AG20443 (cell line): Measurements from ENCODE around the gene GGA3.
A peak's percentile ranks its signal among the peaks of the same experiment; 100 is the strongest.
"Not testable (repeated sequence)": the region's sequence is repeated elsewhere in the genome, so short reads cannot be mapped to it uniquely, and the experiment has no call there.

ENCODE experiments used
- DNase-seq: peaks from one replicate; pipeline ENCODE4 v3.0.0; 2012; ENCODE audit warnings: low spot score, mixed read lengths

The GGA3 gene, protein sequence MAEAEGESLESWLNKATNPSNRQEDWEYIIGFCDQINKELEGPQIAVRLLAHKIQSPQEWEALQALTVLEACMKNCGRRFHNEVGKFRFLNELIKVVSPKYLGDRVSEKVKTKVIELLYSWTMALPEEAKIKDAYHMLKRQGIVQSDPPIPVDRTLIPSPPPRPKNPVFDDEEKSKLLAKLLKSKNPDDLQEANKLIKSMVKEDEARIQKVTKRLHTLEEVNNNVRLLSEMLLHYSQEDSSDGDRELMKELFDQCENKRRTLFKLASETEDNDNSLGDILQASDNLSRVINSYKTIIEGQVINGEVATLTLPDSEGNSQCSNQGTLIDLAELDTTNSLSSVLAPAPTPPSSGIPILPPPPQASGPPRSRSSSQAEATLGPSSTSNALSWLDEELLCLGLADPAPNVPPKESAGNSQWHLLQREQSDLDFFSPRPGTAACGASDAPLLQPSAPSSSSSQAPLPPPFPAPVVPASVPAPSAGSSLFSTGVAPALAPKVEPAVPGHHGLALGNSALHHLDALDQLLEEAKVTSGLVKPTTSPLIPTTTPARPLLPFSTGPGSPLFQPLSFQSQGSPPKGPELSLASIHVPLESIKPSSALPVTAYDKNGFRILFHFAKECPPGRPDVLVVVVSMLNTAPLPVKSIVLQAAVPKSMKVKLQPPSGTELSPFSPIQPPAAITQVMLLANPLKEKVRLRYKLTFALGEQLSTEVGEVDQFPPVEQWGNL

DNA sequence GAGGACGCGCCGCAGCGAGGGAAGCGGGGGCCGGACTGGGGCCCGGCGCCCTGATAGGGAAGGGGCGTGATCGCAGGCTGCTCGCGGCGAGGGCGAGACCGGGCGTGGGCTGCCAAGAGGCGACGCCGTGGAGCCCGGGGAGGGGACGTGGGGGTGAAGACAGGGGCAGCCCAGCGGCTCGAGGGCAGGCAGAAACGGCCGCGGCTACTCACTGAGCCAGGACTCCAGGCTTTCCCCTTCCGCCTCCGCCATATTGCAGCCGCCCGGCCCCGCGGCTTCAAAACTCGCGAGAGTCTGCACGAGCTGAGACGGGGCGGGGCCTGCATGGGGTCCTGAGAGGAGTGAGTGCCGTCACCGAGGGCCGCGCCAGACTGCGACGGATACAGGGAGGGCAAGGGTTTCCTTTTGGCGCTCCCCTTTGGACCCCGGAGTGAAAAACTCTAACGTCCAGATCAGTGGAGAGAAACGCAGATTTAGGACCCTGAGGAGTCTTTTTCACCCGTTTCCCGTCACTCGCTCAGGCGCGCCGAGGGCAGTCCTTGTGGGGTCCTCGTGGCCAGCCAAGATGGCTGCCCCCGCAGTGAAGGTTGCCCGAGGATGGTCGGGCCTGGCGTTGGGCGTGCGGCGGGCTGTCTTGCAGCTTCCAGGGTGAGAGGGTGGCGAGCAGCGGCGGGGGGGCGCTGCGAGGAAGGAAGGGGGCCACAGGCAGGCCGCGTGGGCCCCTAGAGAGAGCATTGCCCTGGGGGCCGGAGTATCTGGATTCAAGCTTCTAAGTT lies at the start of gene GGA3, which contains the start of gene MRPS7:
TSS of gene GGA3 (minus strand) at position 271 of the 776 bp plus-strand sequence. CDS start at position 252, 19 bp downstream.
TSS of gene MRPS7 (plus strand) at position 544 of the 776 bp plus-strand sequence. CDS start at position 566, 22 bp downstream.
- peak; percentile 97 for DNase-seq

DNA sequence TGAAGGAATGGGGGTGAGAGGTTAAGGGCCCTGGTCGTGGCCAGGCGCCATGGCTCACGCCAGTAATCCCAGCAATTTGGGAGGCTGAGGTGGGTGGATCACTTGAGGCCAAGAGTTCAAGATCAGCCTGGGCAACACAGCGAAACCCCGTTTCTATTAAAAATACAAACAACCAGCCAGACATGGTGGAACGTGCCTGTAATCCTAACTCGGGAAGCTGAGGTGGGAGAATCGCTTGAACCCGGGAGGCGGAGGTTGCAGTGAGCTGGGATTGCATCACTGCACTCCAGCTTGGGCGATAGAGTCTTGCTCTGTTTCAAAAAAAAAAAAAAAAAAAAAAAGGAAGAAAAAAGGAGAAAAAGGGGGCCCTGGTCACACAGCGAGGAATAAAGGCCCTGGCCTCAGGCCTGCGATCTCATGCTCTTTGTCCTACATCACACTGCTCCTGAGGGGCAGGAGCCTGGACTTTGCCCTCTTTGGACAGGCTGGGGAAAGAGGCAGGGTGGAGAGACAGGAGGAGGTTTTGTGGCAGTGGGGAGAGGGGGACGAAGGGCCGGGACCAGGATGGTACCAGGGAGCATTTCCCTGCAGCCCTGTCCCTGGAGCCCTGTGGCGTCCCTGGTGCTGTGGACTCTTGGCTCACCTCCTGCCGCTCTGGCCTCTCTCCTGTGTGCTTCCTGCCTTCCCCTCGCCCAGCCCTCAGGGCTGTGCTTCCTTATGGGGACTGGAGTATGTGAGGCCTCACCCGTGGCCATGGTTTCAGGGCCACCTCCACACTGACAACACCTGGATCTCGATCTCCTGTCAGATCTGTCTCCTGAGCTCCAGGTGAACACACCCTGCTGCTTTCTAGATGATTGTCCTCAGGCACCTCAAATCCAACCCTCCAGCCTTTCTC lies 47.6 kb upstream of the GGA3 start:
- DNase-seq: no peak

DNA sequence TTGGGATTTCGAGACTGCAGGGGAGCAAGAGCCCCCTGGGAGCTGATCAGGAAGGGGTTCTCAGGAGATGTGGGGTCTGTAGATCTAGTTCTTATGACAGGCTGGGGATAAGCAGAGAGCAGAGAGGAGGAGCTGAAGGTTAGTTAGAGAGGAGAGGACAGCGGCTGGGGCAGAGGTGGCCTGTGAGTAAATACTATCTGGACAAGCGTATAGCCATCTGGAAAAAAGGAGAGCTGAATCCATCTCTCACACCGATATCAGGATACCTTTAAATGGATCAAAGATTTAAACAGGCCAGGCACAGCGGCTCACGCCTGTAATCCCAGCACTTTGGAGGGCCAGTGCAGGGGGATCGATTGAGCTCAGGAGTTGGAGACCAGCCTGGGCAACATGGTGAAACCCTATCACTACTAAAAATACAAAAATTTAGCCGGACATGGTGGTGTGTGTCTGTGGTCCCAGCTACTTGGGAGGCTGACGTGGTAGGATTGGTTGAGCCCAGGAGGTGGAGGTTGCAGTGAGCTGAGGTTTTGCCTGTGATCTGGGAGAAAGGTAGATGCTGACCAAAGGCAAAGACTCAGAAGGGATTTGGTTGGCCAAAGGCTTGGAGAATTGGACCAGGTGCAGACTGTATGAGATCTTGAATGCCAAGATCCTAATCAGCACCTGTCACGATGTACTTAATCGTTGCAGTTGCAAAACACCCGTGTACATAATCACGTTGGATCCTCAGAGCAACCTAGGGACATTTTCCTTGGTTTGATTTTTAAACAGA lies 46.7 kb upstream of the GGA3 start:
- DNase-seq: no peak

DNA sequence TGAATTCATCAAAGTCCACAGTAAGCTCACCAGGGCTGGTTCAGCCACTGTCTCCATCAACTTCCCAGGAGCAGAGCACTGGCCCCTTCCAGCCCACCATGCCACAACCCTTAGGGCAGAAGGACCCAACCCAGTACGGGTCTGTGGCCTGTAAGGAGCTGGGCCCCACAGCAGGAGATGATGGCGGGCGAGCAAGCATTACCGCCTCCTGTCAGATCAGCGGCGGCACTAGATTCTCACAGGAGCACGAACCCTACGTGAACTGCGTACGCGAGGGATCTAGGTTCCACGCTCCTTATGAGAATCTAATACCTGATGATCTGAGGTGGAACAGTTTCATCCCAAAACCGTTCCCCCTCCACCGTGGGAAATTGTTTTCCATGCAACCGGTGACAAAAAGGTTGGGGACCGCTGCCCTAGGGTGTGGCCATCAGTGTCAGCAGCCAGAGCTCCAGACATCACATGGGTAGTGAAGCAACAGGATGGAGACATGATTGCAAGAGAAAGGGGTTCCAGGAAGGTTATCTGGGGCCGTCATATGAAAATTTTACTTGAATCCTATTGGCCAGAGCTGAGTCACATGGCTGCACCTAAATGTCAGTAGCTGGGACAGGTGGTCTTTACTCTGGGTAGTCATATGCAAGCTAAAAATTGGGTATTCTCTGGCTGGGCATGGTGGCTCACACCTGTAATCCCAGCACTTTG lies 40.2 kb upstream of the GGA3 start:
- DNase-seq: no peak

DNA sequence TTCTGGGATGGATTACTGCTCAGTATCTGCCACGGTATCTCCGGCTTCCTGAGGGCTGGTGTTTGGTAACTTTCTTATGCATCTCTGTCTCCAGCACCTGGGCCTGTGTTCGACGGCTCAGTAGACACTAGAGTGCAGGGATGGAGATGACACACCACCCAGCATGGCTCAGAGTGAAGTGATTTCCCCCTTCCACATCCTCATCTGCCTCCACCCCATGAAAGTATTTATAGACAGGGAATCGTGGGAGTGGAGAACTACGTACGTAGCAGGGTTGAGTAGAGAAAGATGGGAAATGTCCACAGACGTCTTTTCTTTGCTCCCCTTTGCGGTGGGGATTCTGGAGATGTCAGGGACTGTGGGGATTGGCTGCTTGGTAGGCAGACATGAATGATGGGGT lies 39.6 kb upstream of the GGA3 start:
- no peak for DNase-seq

DNA sequence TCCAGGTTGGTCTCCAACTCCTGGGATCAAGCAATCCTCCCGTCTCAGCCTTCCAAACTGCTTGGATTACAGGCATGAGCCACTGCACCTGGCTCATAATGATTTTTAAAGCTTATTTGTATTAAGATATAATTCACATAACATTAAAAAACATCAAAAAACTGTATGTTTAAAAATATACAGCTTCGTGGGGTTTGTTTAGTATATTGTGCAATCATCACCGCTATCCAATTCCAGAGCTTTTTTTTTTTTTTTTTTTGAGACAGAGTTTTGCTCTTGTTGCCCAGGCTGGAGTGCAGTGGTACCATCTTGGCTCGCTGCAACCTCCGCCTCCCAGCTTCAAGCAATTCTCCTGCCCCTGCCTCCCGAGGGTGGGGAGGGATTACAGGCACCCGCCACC lies 38.9 kb upstream of the GGA3 start:
- DNase-seq: no peak

DNA sequence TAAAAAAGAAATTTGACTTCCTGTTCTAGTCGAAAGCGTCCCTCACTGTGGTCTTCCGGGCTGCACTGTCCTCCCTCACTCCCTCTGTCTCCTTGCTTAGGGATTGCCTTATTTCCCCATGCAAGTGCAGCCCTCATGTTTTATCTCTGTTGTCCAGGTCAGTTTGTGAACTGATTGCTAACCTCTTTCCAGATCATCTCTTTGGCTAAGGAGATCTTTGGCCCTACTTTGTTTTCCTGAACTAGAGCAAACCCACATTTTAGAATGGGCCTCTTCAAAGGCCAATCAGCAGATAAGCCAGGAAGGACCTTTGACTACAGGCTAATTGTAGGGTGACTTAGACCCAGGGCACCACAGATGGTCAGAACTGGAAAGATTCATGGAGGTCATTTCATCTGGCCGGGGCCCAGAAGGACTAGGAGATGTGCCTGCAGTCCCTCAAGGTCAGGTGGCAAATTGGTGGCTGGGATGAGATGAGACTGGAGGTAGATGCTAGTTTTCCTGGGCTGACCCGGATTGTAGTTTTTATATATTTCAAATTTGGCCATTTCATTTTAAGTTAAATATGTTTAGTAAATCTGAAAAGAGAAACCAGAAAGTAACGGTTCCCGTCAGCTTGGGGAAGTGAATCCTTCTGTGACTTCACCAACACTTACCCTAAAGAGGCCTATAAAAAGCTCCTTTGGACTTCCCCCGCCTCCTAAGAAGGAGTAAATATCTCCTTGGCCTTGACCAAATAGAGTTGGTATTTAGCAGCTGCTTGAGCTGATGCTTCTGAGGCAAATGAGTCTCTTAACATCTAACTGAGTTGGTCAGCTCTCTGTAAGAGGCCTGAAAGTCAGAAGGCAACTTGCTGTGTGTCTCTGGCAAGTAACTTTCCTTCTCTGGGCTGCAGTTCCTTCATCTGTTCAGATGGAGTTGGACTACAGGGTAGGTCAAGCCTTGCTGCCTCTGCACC lies 34.1 kb upstream of the GGA3 start:
- DNase-seq: no peak

DNA sequence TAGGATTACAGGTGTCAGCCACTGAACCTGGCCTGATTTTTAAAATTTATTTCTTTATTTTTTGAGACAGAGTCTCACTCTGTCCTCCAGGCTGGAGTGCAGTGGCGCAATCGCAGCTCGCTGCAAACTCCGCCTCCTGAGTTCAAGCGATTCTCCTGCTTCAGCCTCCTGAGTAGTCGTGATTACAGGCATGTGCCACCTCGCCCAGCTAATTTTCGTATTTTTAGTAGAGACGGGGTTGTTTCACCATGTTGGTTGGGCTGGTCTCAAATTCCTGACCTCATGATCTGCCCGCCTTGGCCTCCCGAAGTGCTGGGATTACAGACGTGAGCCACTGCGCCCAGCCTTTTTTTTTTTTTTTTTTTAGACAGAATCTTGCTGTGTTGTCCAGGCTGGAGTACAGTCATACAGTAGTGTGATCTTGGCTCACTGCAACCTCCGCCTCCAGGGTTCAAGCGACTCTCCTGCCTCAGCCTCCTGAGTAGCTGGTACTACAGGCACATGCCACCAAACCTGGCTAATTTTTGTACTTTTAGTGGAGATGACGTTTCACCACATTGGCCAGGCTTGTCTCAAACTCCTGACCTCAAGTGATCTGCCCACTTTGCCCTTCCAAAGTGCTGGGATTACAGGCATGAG lies 31.5 kb upstream of the GGA3 start:
- DNase-seq: not testable (repeated sequence)

DNA sequence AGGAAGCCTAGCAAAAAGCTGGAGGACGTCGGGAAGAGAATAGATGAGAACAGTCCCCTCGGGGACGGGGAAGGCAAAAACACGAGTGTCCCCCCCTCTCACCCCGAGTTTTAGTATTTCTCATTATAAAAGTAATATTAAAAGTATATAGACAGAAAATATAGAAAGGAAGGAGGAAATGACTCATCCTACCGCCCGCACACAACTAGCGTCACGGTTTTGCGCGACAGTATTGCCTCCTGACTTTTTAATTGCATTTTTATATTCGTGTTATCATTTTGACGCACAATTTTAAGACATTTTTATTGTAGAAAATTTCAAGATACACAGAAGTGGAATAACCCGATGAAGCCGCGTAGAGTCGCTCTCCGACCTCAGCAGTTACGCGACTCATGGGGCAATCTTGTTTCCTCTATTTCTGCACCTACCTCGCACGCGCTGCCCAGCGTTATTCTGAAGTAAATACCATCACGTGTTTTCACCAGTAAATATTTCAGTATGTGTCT lies 28.5 kb upstream of the GGA3 start:
- DNase-seq: peak; percentile 72

DNA sequence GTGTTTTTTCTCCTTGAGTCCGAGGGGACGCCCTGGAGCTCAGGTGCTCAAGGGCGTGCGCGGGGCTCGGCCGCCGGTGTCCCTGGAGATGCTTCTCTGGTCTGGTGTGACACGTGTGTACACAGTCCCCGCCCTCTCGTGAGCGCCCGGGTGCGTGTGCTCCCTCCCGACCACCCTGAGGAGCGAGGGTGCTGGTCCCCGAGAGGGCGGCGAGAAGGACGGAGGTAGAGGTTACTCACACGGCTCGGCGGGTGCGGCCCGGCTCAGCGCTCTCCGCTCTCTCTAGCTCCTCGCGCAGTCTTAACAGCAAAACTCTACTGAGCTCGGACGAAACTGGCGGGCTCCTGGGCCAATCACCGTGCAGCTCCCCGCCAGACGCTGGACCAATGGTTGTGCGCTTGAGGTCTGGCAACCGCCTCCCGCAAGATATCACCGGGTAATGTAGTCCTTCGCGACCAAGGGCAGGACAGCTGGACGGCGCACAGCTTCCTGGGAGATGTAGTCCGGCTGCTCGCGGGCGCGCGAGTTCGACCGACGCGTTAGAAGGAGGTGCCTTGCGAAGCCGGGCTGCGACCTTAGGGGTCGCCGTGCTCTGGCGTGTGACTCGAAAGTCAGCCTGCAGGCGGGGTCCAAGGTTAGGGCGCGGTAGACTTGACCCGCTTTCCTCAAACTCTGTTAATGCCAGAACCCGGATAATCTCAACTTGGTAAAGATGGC lies 27.9 kb upstream of the GGA3 start, which contains the start of gene SLC25A19:
TSS of gene SLC25A19 (minus strand) at position 319 of the 717 bp plus-strand sequence. CDS start 2,669 bp downstream, outside the sequence.
- peak; percentile 99 for DNase-seq

DNA sequence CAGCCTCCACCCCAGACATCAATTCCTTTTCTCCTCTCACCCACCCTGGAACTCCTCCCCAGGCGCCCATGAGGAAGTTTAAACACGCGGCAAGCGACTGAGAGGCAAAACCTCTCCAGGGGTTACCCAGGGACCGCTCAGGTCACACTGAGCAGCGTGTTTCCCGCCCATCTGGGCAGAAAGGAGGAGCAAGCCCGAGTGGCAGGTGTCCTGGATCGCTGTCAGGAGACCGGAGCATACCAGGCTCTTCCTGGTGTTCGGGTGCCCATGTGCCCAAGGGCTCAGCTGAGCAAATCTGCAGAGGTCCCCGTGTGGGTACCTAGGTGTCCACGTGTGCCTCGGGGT lies 27.3 kb upstream of the GGA3 start:
- peak; percentile 43 for DNase-seq

DNA sequence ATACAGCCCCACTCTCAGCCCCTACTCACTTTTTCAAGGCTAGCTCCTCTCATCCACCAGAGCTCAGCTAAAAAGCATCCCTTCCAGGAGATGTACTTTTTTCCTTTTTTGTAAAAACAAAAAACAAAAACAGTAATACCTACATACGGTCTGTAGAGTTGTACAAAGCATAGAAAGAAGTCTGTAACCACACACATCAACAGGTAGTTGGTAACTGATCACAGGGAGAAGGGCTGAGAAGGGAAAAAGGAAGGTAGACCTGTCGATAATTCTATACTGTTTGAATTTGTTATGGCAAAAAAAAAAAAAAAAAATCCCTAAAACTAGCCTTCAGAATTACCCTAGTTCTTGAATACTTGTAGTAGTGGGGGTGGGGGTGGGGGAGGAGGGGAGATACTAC lies 27.0 kb upstream of the GGA3 start:
- DNase-seq: no peak

DNA sequence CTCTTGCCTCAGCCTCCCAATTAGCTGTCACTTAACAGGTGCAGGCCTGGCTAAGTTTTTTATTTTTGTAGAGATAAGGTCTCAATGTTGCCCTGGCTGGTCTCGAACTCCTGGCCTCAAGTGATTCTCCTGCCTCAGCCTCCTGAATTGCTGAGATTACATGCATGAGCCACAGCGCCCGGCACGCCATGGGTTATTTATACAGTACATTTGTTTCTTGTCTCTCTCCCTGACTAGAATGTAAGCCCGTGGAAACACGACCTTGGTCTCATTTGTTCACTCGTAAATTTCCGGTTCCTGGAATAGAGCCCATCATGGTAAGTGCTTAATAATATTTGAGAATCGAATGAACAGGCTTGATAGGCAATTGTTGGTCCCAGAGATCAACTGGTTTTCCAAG lies 25.8 kb upstream of the GGA3 start:
- DNase-seq: no peak

DNA sequence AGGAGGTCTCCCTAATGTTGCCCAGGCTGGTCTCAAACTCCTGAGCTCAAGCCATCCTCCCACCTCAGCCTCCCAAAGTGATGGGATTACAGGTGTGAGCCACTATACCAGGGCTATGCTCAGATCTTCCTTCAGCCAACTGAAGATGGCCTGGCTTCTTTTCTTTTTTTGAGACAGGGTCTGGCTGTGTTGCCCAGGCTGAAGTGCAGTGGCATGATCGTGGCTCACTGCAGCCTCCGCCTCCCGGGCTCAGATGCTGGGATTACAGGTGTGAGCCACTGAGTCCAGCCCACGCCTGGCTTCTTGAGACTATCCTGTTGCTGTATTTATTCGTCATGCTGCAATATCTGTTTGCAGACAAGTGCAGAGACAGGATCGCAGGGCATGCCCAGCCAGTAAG lies 23.7 kb upstream of the GGA3 start:
- DNase-seq: no peak

DNA sequence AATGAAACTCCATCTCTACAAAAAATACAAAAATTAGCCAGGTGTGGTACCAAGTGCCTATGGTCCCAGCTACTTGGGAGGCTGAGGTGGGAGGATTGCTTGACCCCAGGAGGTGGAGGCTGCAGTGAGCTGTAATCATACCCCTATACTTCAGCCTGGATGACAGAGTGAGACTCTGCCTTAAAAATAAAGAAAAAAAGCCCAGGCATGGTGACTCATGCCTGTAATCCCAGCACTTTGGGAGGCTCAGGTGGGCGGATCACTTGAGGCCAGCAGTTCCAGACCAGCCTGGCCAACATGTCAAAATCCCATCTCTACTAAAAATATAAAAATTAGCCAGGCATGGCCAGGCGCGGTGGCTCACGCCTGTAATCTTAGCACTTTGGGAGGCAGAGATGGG lies 18.8 kb upstream of the GGA3 start:
- not testable (repeated sequence) for DNase-seq

DNA sequence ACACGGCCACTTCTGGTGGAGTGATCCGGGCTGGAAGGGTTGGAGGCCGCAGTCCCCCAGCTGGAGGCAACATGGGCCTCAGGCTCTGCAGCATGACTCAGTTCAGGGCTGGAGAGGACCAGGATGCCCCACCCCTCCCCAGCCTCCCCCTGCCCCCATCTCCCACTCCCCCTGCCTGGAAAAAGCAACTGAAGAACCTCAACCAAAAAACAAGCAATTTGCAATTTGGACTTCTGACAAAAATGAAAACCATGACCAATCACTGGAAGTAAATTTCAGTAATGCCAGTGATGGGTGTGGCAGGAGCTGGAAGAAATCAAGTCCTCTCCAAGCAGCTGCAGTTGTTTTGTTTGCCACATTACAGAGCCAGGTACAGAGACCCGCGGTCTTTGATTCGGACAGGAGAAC lies 16.3 kb upstream of the GGA3 start:
- peak; percentile 87 for DNase-seq

DNA sequence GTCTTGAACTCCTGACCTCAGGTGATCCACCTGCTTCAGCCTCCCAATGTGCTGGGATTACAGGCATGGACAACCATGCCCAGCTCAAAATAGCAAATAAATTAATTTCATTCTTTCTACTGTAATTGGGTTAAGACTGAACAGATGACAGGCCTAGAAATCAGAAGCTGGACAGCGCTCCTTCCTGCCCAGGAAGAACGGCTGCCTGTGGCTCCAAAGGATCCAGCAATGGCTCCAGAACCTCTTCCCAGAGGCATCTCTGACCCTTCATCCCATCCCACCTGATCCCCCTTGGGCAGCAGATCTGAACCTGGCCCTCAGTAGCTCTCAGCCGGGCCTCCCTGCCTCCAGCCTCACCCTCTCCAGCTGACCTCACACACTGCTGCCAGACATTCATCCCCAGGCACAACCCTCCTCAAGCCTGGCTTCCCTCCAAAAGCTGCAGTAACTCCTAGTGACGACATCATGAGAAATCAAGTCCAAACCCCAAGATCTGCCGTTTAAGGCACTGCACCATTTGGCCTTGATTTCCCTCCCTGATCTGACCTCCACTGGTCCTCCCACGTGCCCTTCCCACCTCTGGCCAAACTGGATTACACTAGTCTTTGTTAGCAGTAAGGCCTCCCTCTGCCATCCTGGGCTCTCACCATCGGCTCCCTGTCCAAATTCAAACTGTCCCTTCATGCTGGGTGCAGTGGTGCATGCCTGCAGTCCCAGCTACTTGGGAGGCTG lies 12.7 kb upstream of the GGA3 start:
- peak; percentile 69 for DNase-seq
